H1 (cell line): ENCODE data around the gene CCDC80. TPM values are rescaled to one million over a fixed set of nuclear protein-coding genes. Genes with fewer than 3 reads are reported as not detected.

Experiments used
- CTCF ChIA-PET: fragments of 300-600 bp; sonication (Branson Sonifier 250); formaldehyde crosslinking; loops from one replicate; lab custom pipeline; 2021; ENCODE audit not compliant: partially characterized antibody; lab: Charles Lee
- POLR2A ChIA-PET: fragments of 300-600 bp; sonication (Branson Sonifier 250); formaldehyde crosslinking; loops from one replicate; lab custom pipeline; 2021; ENCODE audit warnings: inconsistent platforms; ENCODE audit not compliant: partially characterized antibody; lab: Charles Lee
- DNase-seq, 2 experiments: peaks; one replicate each; pipeline versions ENCODE4 v3.0.0 to v3.0.0-alpha.2; 2010 to 2022; ENCODE audit warnings: low spot score in 2 of 2, low read depth in 1 of 2, mixed read lengths in 1 of 2
- FAIRE-seq: peaks from 2 replicates; lab custom pipeline; 2011; peaks lifted over from hg19 to GRCh38; lab: Jason Lieb, UNC
- H2AFZ ChIP-seq: 2 replicates; pipeline ENCODE4 v1.8.1; 2012; ENCODE audit warnings: low read length, inconsistent platforms
- H2AK5ac ChIP-seq: 2 replicates; pipeline ENCODE4 v1.6.1; 2013; ENCODE audit warnings: low read depth, low read length
- H2BK120ac ChIP-seq: replicated peaks from 2 replicates; pipeline ENCODE3; 2013; ENCODE audit warnings: low read depth, low read length, inconsistent platforms
- H2BK12ac ChIP-seq: 2 replicates; pipeline ENCODE4 v1.6.1; 2013; ENCODE audit warnings: low read depth, low read length
- H2BK15ac ChIP-seq: 2 replicates; pipeline ENCODE4 v1.6.1; 2013; ENCODE audit warnings: low read length
- H2BK20ac ChIP-seq: 2 replicates; pipeline ENCODE4 v1.6.1; 2013; ENCODE audit warnings: low read length
- H2BK5ac ChIP-seq: 2 replicates; pipeline ENCODE4 v1.6.1; 2013; ENCODE audit warnings: low read depth, low read length
- H3K14ac ChIP-seq: 2 replicates; pipeline ENCODE4 v1.6.1; 2013; ENCODE audit warnings: inconsistent platforms; ENCODE audit not compliant: insufficient read length
- H3K18ac ChIP-seq: 2 replicates; pipeline ENCODE4 v1.6.1; 2013; ENCODE audit warnings: low read length; ENCODE audit errors: extremely low read depth
- H3K23ac ChIP-seq: 2 replicates; pipeline ENCODE4 v1.6.1; 2013; ENCODE audit warnings: inconsistent platforms; ENCODE audit not compliant: insufficient read length
- H3K23me2 ChIP-seq: 2 replicates; pipeline ENCODE4 v1.6.1; 2013; ENCODE audit warnings: low read depth, low read length
- H3K27ac ChIP-seq: 2 replicates; pipeline ENCODE4 v1.6.1; 2011; ENCODE audit warnings: low read depth, low read length, inconsistent platforms
- H3K27me3 ChIP-seq, 4 experiments: replicated peaks in 1 of 4; 1 replicate in 1 of 4; 2 replicates in 3 of 4; pipeline versions ENCODE4 v1.6.1 to v1.8.1; 2011 to 2013; ENCODE audit warnings: low read length in 3 of 4, mild to moderate bottlenecking in 3 of 4, inconsistent platforms in 2 of 4, mixed read lengths in 2 of 4, moderate library complexity in 1 of 4; ENCODE audit not compliant: control insufficient read depth in 3 of 4, insufficient read depth in 3 of 4; ENCODE audit errors: extremely low read depth in 1 of 4
- H3K36me3 ChIP-seq, 4 experiments: 2 replicates each; pipeline versions ENCODE4 v1.6.1 to v1.8.1; 2011 to 2013; ENCODE audit warnings: mild to moderate bottlenecking in 4 of 4, low read length in 3 of 4, moderate library complexity in 2 of 4, control low read depth in 1 of 4, inconsistent platforms in 1 of 4; ENCODE audit not compliant: insufficient read depth in 4 of 4, control insufficient read depth in 2 of 4
- H3K4ac ChIP-seq: replicated peaks from 2 replicates; pipeline ENCODE3; 2013; ENCODE audit warnings: low read length, low read depth, mixed read lengths, inconsistent platforms; ENCODE audit not compliant: insufficient read length
- H3K4me1 ChIP-seq, 4 experiments: replicated peaks in 1 of 4; 1 replicate in 1 of 4; 2 replicates in 3 of 4; pipeline versions ENCODE4 v1.6.1 to v1.8.1; 2011 to 2013; ENCODE audit warnings: low read length in 3 of 4, inconsistent platforms in 2 of 4, mixed read lengths in 1 of 4; ENCODE audit not compliant: insufficient read depth in 4 of 4, control insufficient read depth in 3 of 4
- H3K4me2 ChIP-seq, 2 experiments: 2 replicates each; pipeline versions ENCODE4 v1.6.1 to v1.8.1; 2011 to 2013; ENCODE audit warnings: low read depth in 2 of 2, low read length in 2 of 2, control low read depth in 1 of 2, inconsistent platforms in 1 of 2, mild to moderate bottlenecking in 1 of 2; ENCODE audit not compliant: insufficient read depth in 1 of 2
- H3K4me3 ChIP-seq, 4 experiments: fragments of 200-600, 300-600 bp in 1 of 4; sonication (generic), shearing (Covaris generic), sonication (Bioruptor Twin) in 1 of 4; 2 replicates each; pipeline versions ENCODE4 v1.5.1 to v1.8.1; 2011 to 2016; ENCODE audit warnings: low read length in 4 of 4, low read depth in 3 of 4, control low read depth in 2 of 4, inconsistent platforms in 2 of 4, mild to moderate bottlenecking in 2 of 4, mixed read lengths in 1 of 4, moderate library complexity in 1 of 4; ENCODE audit not compliant: insufficient read depth in 2 of 4; ENCODE audit errors: extremely low read depth in 1 of 4
- H3K56ac ChIP-seq: replicated peaks from 2 replicates; pipeline ENCODE3; 2013; ENCODE audit warnings: low read depth, mild to moderate bottlenecking, mixed read lengths, low read length, inconsistent platforms; ENCODE audit not compliant: insufficient read length
- H3K79me1 ChIP-seq: 2 replicates; pipeline ENCODE4 v1.6.1; 2013; ENCODE audit warnings: low read depth, low read length, control low read depth
- H3K79me2 ChIP-seq, 2 experiments: 2 replicates each; pipeline versions ENCODE4 v1.6.1 to v1.8.1; 2012 to 2013; ENCODE audit warnings: low read length in 2 of 2, mild to moderate bottlenecking in 2 of 2, inconsistent platforms in 1 of 2; ENCODE audit not compliant: insufficient read depth in 2 of 2, control insufficient read depth in 1 of 2
- H3K9ac ChIP-seq, 4 experiments: replicated peaks in 1 of 4; 1 replicate in 1 of 4; 2 replicates in 3 of 4; pipeline versions ENCODE4 v1.6.1 to v1.8.1; 2011 to 2013; ENCODE audit warnings: low read depth in 3 of 4, low read length in 3 of 4, control low read depth in 2 of 4, mild to moderate bottlenecking in 2 of 4, moderate library complexity in 2 of 4, inconsistent platforms in 1 of 4; ENCODE audit errors: extremely low read depth in 1 of 4
- H3K9me3 ChIP-seq, 2 experiments: 2 replicates each; pipeline versions ENCODE4 v1.6.1 to v1.8.1; 2012 to 2013; ENCODE audit warnings: mild to moderate bottlenecking in 2 of 2, moderate library complexity in 2 of 2, control low read depth in 1 of 2, inconsistent platforms in 1 of 2, low read depth in 1 of 2, low read length in 1 of 2, mixed read lengths in 1 of 2; ENCODE audit not compliant: insufficient read depth in 2 of 2
- H4K20me1 ChIP-seq, 2 experiments: replicated peaks in 1 of 2; 2 replicates each; pipeline versions ENCODE3 to v1.8.1; 2011 to 2013; ENCODE audit warnings: inconsistent platforms in 2 of 2, low read length in 2 of 2, mild to moderate bottlenecking in 1 of 2; ENCODE audit not compliant: insufficient read depth in 2 of 2, control insufficient read depth in 1 of 2
- H4K5ac ChIP-seq: 2 replicates; pipeline ENCODE4 v1.6.1; 2013; ENCODE audit warnings: low read length, low read depth, mixed read lengths, inconsistent platforms; ENCODE audit not compliant: insufficient read length
- H4K8ac ChIP-seq: 2 replicates; pipeline ENCODE4 v1.8.0; 2013; ENCODE audit warnings: mild to moderate bottlenecking, moderate library complexity, low read length, inconsistent platforms; ENCODE audit not compliant: insufficient read depth; ENCODE audit errors: extremely low read depth
- H4K91ac ChIP-seq: replicated peaks from 2 replicates; pipeline ENCODE3; 2013; ENCODE audit warnings: low read length, mixed read lengths, inconsistent platforms; ENCODE audit not compliant: insufficient read length
- ASH2L ChIP-seq: fragments of 200-600, 300-600 bp; sonication (generic); IDR thresholded peaks from one replicate; pipeline ENCODE4 v1.7.1; 2017; ENCODE audit warnings: low read length
- GTF2F1 ChIP-seq: IDR thresholded peaks from 2 replicates; pipeline ENCODE4 v1.6.1; 2012; ENCODE audit warnings: low read depth, low read length, improper control_type of control experiment, borderline replicate concordance
- KDM5A ChIP-seq: fragments of 200-600 bp; IDR thresholded peaks from 2 replicates; pipeline ENCODE4 v1.7.1; 2012; ENCODE audit warnings: mild to moderate bottlenecking, low read length, inconsistent platforms, mixed read lengths
- RAD21 ChIP-seq, 2 experiments: IDR thresholded peaks in 1 of 2; conservative IDR thresholded peaks in 1 of 2; 2 replicates each; pipeline ENCODE4 v1.6.1; 2011; ENCODE audit warnings: low read depth in 2 of 2, low read length in 2 of 2, improper control_type of control experiment in 1 of 2, inconsistent platforms in 1 of 2, mild to moderate bottlenecking in 1 of 2, moderate library complexity in 1 of 2
- RBBP5 ChIP-seq: IDR thresholded peaks from 2 replicates; pipeline ENCODE4 v1.7.1; 2012; ENCODE audit warnings: low read depth, mild to moderate bottlenecking, inconsistent platforms, low read length, moderate library complexity, borderline replicate concordance
- WGBS, 2 experiments: shearing (Covaris generic) in 1 of 2; methylation state at CpG; one replicate each; pipeline versions ENCODE4 v1.1.6 to v1.1.7; 2013 to 2015; ENCODE audit warnings: low lambda C conversion rate in 2 of 2, mixed read lengths in 2 of 2, inconsistent platforms in 1 of 2, low coverage in 1 of 2, missing lambda C conversion rate in 1 of 2; ENCODE audit not compliant: insufficient replicate concordance in 2 of 2, insufficient coverage in 1 of 2, insufficient read length in 1 of 2; ENCODE audit errors: extremely low coverage in 1 of 2, missing lambda C conversion rate in 1 of 2; 5-methylcytosine and 5-hydroxymethylcytosine counted together
- polyA plus RNA-seq, 7 experiments: library from polyadenylated mRNA; depleted of rRNA in 3 of 7; stranded (reverse) in 5 of 7; unstranded in 2 of 7; fragments of >200 nt in 5 of 7; fragments of 200-250 nt in 2 of 7; gene quantifications; 1 replicate in 5 of 7; 2 replicates in 1 of 7; 4 replicates in 1 of 7; pipeline versions ENCODE4 v1.2.1 to v1.2.3, GENCODE V29; 2011 to 2013; ENCODE audit warnings: missing spikeins in 2 of 7, mixed read lengths in 2 of 7
- total RNA-seq: library from RNA; stranded (reverse); fragmentation: NEBNext Ultra II Directional; extraction: Animal tissue kit (Norgen Biotek cat#: 25700); gene quantifications from 2 replicates; pipeline ENCODE4 v1.2.1, GENCODE V29; 2021

Gene CCDC80
- total and polyA plus RNA-seq, 2 of the 8 experiments (the other 6 are each of a cell fraction or from before 2014, with no cell fraction given): 1.1 to 12.9 TPM

DNA sequence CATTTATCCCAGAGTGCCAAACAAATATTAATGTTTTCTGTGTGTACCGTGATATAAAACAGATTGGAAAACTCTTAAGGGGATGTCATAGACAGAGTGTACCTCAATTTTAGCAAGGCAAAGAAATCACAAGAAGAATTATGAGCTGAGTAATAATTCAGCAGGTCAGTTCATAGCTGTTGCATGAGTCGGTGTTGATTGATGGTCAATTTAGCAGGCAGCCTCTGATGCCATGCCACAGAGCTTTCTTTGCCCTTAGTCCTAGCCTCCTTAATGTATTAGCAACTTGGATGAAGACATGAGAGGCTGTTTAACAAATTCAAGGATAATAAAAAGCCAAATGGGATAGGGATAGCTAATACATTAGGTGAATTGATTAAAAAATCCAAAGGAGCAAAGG lies 72.3 kb downstream of the CCDC80 start:
- Histone ChIP-seq H4K5ac (no peak overlapping the region), H2AK5ac (no peak overlapping the region), H3K18ac (no peak overlapping the region), H3K9me3 (no peaks in the 10 kb centered on the region), H3K14ac (no peak overlapping the region), H2BK5ac (no peak overlapping the region), H3K79me2 (peaks cover 0 to under 1% of the 10 kb centered on the region in 2 experiments; a peak in 1 of 4 replicates), H2BK120ac (no peak overlapping the region), H4K8ac (no peak overlapping the region), H4K20me1 (no peaks in the 10 kb centered on the region), H3K23me2 (no peaks in the 10 kb centered on the region), H3K36me3 (peaks cover 0 to 37% (median 18%) of the 10 kb centered on the region in 4 experiments; a peak in 6 of 8 replicates), H2BK15ac (no peak overlapping the region), H3K27ac (no peak overlapping the region), H3K9ac (no peak overlapping the region), H2AFZ (no peak overlapping the region), H3K27me3 (no peaks in the 10 kb centered on the region), H2BK20ac (no peak overlapping the region), H3K79me1 (no peaks in the 10 kb centered on the region; the same call in 1 of the 2 replicates), H4K91ac (no peak overlapping the region), H3K4me3 (no peak overlapping the region), H3K23ac (no peak overlapping the region), H3K4me2 (no peak overlapping the region), H3K4ac (no peak overlapping the region), H3K56ac (no peak overlapping the region), H2BK12ac (no peak overlapping the region), H3K4me1 (no peaks in the 10 kb centered on the region)
- 89% methylated on average over 2 of the region's 2 CpGs; no CpG with 5 or more reads in 1 of the 2 experiments for WGBS, 2 experiments
- ChIA-PET CTCF (interaction anchor here (0.9 to 1.9 kb wide), 5 partner anchors 10 to 275 kb away, joined by 3 to 9 read pairs (median 3); partner anchors contain the start of gene SLC9C1), POLR2A (no interaction called here)
- FAIRE-seq (no peak), DNase-seq (no peak)
- no peak for TF ChIP-seq GTF2F1
- TF ChIP-seq KDM5A: no peak
- TF ChIP-seq ASH2L: no peak
- TF ChIP-seq RAD21 (IDR thresholded peaks at IDR 0.05 in 1 of 2, conservative IDR thresholded peaks at IDR 0.05 in 1 of 2; ENCODE audit: low read depth in 2 of 2, low read length in 2 of 2): no peak
- no peak for TF ChIP-seq RBBP5
